Mucosa of stomach (tissue), 1 donor: ENCODE data around the gene FBN1.

Experiments
- H3K27me3 ChIP-seq: one replicate; pipeline ENCODE4 v1.7.0; 2013; ENCODE audit warnings: mild to moderate bottlenecking, low read length; ENCODE audit not compliant: control insufficient read depth, insufficient read depth
- H3K36me3 ChIP-seq: one replicate; pipeline ENCODE4 v1.7.0; 2013; ENCODE audit warnings: low read length; ENCODE audit not compliant: control insufficient read depth, insufficient read depth
- H3K4me1 ChIP-seq: one replicate; pipeline ENCODE4 v1.7.0; 2013; ENCODE audit warnings: mild to moderate bottlenecking, low read length; ENCODE audit not compliant: control insufficient read depth, insufficient read depth
- H3K4me3 ChIP-seq: one replicate; pipeline ENCODE4 v1.7.0; 2013; ENCODE audit warnings: low read length
- H3K9ac ChIP-seq: one replicate; pipeline ENCODE4 v1.7.0; 2013; ENCODE audit warnings: mild to moderate bottlenecking, low read length, moderate library complexity
- H3K9me3 ChIP-seq: one replicate; pipeline ENCODE4 v1.7.0; 2013; ENCODE audit warnings: mild to moderate bottlenecking, low read length, moderate library complexity; ENCODE audit not compliant: control insufficient read depth
- donor health status: Pancreatic carcinoma.

Gene FBN1

GRCh38 chr15:48631176-48631770 lies 14.2 kb downstream of the FBN1 start:
- Histone ChIP-seq H3K4me1 (no peaks in the 10 kb centered on the region), H3K27me3 (no peaks in the 10 kb centered on the region), H3K4me3 (no peak overlapping the region), H3K36me3 (no peaks in the 10 kb centered on the region), H3K9me3 (no peaks in the 10 kb centered on the region), H3K9ac (no peak overlapping the region)

DNA sequence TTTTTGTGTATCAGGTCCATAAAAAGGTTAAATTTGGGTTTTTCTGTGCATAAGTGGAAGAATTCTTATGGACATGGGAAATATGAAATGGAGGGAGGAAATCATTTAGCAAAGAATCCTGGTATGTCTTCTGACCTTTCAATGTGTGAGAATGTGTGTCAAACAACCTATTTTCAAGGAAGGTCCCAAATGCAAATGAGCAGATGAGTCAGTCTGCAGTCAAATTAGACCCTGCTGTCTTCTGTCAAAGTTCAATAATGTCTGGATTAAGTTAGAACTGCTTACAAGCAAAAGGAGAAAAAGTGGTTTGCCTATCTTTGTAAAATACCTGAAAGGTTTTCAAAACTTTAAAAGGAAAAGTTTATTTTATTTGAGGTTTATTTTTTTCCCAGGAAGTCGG lies 15.3 kb downstream of the FBN1 start:
- H3K9ac ChIP-seq, result no peak overlapping the region
- H3K36me3 ChIP-seq, result no peaks in the 10 kb centered on the region
- H3K4me1 ChIP-seq, result no peaks in the 10 kb centered on the region
- no peaks in the 10 kb centered on the region for H3K27me3 ChIP-seq
- H3K9me3 ChIP-seq, result no peaks in the 10 kb centered on the region
- no peak overlapping the region for H3K4me3 ChIP-seq

DNA sequence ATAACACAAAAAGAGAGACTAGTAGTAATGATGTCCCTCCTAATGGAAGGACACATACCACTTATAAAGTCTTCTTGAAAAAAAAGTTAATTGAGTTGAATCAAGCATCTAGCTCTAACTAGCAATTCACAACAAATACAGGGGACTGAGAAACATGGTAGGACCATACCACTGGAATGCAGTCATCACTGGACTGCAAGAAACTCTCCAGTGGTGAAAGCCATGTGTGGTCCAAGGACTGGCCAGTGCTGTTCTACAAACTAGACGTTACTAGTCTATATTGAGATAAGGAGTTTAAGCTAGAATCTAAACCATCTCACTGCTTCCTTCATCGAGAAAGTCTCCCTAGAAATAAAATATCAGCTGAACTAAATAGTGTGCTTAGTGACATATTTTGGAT lies 16.7 kb downstream of the FBN1 start:
- no peaks in the 10 kb centered on the region for H3K36me3 ChIP-seq
- H3K4me3 ChIP-seq, result no peak overlapping the region
- H3K27me3 ChIP-seq, result no peaks in the 10 kb centered on the region
- H3K9ac ChIP-seq, result no peak overlapping the region
- H3K9me3 ChIP-seq, result no peaks in the 10 kb centered on the region
- no peaks in the 10 kb centered on the region for H3K4me1 ChIP-seq

GRCh38 chr15:48627260-48627940 lies 18.1 kb downstream of the FBN1 start:
- no peak overlapping the region for H3K4me3 ChIP-seq
- H3K27me3 ChIP-seq, result no peaks in the 10 kb centered on the region
- no peaks in the 10 kb centered on the region for H3K9me3 ChIP-seq
- H3K9ac ChIP-seq, result no peak overlapping the region
- H3K4me1 ChIP-seq, result no peaks in the 10 kb centered on the region
- no peaks in the 10 kb centered on the region for H3K36me3 ChIP-seq

DNA sequence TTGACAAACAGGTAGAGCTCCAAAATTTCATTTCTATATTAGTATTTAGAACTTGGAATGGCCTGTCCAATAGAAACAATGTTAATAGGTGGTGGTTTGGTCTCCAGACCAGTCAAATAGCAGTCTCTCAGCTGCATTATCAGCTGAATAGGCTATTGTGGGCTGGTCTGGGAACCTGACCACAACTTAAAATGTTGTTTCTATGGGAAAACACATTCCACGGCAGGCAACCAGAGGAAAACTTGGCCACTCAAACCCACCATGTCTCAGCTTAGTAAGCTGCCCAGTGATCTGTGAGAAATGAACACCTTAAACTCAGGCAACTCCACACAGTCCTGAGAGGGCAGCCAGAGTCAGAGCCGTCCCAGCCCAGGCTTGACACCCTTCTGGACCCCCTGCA lies 20.4 kb downstream of the FBN1 start:
- Histone ChIP-seq H3K9me3 (no peaks in the 10 kb centered on the region), H3K4me3 (no peak overlapping the region), H3K27me3 (no peaks in the 10 kb centered on the region), H3K4me1 (no peaks in the 10 kb centered on the region), H3K36me3 (no peaks in the 10 kb centered on the region), H3K9ac (no peak overlapping the region)

GRCh38 chr15:48624700-48625099 lies 20.8 kb downstream of the FBN1 start:
- Histone ChIP-seq H3K36me3 (no peaks in the 10 kb centered on the region), H3K27me3 (no peaks in the 10 kb centered on the region), H3K4me1 (no peaks in the 10 kb centered on the region), H3K4me3 (no peak overlapping the region), H3K9ac (no peak overlapping the region), H3K9me3 (no peaks in the 10 kb centered on the region)

- H3K4me1 ChIP-seq, result no peaks in the 10 kb centered on the region
- no peaks in the 10 kb centered on the region for H3K9me3 ChIP-seq
- no peaks in the 10 kb centered on the region for H3K27me3 ChIP-seq
- no peaks in the 10 kb centered on the region for H3K36me3 ChIP-seq
- H3K4me3 ChIP-seq, result no peak overlapping the region
- no peak overlapping the region for H3K9ac ChIP-seq
Observed at GRCh38 chr15:48623456-48623855, 22.1 kb downstream of the FBN1 start.

GRCh38 chr15:48622237-48622636 lies 23.3 kb downstream of the FBN1 start:
- Histone ChIP-seq H3K9me3 (no peaks in the 10 kb centered on the region), H3K36me3 (no peaks in the 10 kb centered on the region), H3K27me3 (no peaks in the 10 kb centered on the region), H3K4me1 (no peaks in the 10 kb centered on the region), H3K9ac (no peak overlapping the region), H3K4me3 (no peak overlapping the region)

GRCh38 chr15:48619446-48619845 lies 26.1 kb downstream of the FBN1 start:
- Histone ChIP-seq H3K9ac (no peak overlapping the region), H3K4me3 (no peak overlapping the region), H3K27me3 (no peaks in the 10 kb centered on the region), H3K9me3 (no peaks in the 10 kb centered on the region), H3K4me1 (no peaks in the 10 kb centered on the region), H3K36me3 (no peaks in the 10 kb centered on the region)

DNA sequence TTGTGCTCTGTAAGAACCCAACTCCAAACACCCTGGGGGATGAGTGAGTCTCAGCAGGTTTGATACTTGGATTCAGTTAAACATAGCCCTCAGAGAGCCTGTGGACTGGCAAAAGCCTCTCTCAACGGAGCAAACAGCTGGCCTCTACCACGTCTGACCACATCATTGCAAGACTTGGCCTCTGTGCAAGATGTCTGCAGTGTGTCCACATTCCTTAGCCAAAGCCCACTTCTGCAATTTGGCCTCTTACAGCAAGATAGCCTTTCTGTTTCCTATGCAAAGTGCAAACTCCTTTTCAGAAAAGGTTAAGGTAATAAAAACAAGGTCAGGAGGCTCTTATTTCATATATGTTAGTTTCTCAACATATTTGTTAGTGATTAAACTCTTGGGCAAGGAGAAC lies 27.9 kb downstream of the FBN1 start:
- H3K9me3 ChIP-seq, result no peaks in the 10 kb centered on the region
- no peak overlapping the region for H3K4me3 ChIP-seq
- no peak overlapping the region for H3K9ac ChIP-seq
- no peaks in the 10 kb centered on the region for H3K27me3 ChIP-seq
- no peaks in the 10 kb centered on the region for H3K36me3 ChIP-seq
- H3K4me1 ChIP-seq, result no peaks in the 10 kb centered on the region

- Histone ChIP-seq H3K4me1 (no peaks in the 10 kb centered on the region), H3K9ac (no peak overlapping the region), H3K9me3 (no peaks in the 10 kb centered on the region), H3K27me3 (no peaks in the 10 kb centered on the region), H3K4me3 (no peak overlapping the region), H3K36me3 (no peaks in the 10 kb centered on the region)
Observed at GRCh38 chr15:48616216-48616615, 29.3 kb downstream of the FBN1 start.

- Histone ChIP-seq H3K9me3 (no peaks in the 10 kb centered on the region), H3K36me3 (no peaks in the 10 kb centered on the region), H3K9ac (no peak overlapping the region), H3K27me3 (no peaks in the 10 kb centered on the region), H3K4me3 (no peak overlapping the region), H3K4me1 (no peaks in the 10 kb centered on the region)
Observed at GRCh38 chr15:48614051-48614450, 31.5 kb downstream of the FBN1 start.

- Histone ChIP-seq H3K9ac (no peak overlapping the region), H3K4me3 (no peak overlapping the region), H3K4me1 (no peaks in the 10 kb centered on the region), H3K27me3 (no peaks in the 10 kb centered on the region), H3K9me3 (no peaks in the 10 kb centered on the region), H3K36me3 (no peaks in the 10 kb centered on the region)
Observed at GRCh38 chr15:48609486-48609885, 36.0 kb downstream of the FBN1 start.
